ENCODE results near the gene SLC25A13. TPM values are rescaled to one million over a fixed set of nuclear protein-coding genes. Genes with fewer than 3 reads are reported as not detected.
A peak's percentile ranks its signal among the peaks of the same experiment; 100 is the strongest.

SLC25A13 gene
- total RNA-seq, 1 donor from 2014 or later: 21.9 TPM

DNA sequence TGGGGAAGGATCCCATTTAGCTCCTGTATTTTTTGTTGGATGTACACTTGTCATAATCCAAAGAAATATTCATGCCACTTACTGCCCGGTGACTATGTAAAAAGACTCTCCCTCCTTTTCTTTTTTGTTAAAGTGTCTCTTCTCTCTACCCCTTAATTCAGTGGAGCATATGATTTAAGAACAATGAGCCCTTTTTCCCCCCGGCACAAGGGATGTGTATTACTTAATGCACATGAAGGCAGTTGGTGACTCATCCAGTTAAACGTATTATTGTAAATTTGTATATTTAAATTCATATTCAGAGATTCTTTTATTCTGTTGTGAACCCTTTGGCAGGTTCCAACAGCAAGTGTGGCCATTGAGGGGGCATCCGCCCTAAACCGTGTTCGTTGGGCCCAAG, 241.9 kb downstream of the SLC25A13 start:
- peaks cover 7 to 20% (median 7%) of the 10 kb centered on the region in 3 donors for H3K27me3 ChIP-seq (ENCODE audit: control insufficient read depth in 3 of 3, insufficient read depth in 3 of 3, low read length in 3 of 3)
- no peak overlapping the region for H3K4me3 ChIP-seq (ENCODE audit: low read length in 3 of 3)
- H3K9me3 ChIP-seq (ENCODE audit: control insufficient read depth in 3 of 3, low read length in 3 of 3): no peaks in the 10 kb centered on the region
- H3K36me3 ChIP-seq (ENCODE audit: control insufficient read depth in 3 of 3, insufficient read depth in 3 of 3, low read length in 3 of 3): no peaks in the 10 kb centered on the region
- H3K27ac ChIP-seq (ENCODE audit: low read depth, low read length): no peak overlapping the region
- no peak overlapping the region for H3K9ac ChIP-seq (ENCODE audit: low read depth in 1 of 3, low read length in 3 of 3)
- peaks cover 5 to 6% (median 5%) of the 10 kb centered on the region in 3 donors for H3K4me1 ChIP-seq (ENCODE audit: control insufficient read depth in 3 of 3, insufficient read depth in 3 of 3, low read length in 3 of 3)

- peaks cover 7 to 20% (median 7%) of the 10 kb centered on the region in 3 donors for H3K27me3 ChIP-seq (ENCODE audit: control insufficient read depth in 3 of 3, insufficient read depth in 3 of 3, low read length in 3 of 3)
- no peaks in the 10 kb centered on the region for H3K9me3 ChIP-seq (ENCODE audit: control insufficient read depth in 3 of 3, low read length in 3 of 3)
- no peak overlapping the region for H3K27ac ChIP-seq (ENCODE audit: low read depth, low read length)
- peak overlapping the region; percentile 66 to 78 (median 72) for H3K4me3 ChIP-seq (ENCODE audit: low read length in 3 of 3)
- no peaks in the 10 kb centered on the region for H3K36me3 ChIP-seq (ENCODE audit: control insufficient read depth in 3 of 3, insufficient read depth in 3 of 3, low read length in 3 of 3)
- peak overlapping the region; percentile 19 to 54 (median 46) for H3K9ac ChIP-seq (ENCODE audit: low read depth in 1 of 3, low read length in 3 of 3)
- peaks cover 5 to 6% (median 5%) of the 10 kb centered on the region in 3 donors for H3K4me1 ChIP-seq (ENCODE audit: control insufficient read depth in 3 of 3, insufficient read depth in 3 of 3, low read length in 3 of 3)
These were observed 245.6 kb downstream of the SLC25A13 start for GRCh38 chr7:96076350-96076707.

GRCh38 chr7:96075510-96076349, 246.2 kb downstream of the SLC25A13 start:
- Histone ChIP-seq H3K4me1 (ENCODE audit: control insufficient read depth in 3 of 3, insufficient read depth in 3 of 3, low read length in 3 of 3) (peaks cover 5 to 6% (median 5%) of the 10 kb centered on the region in 3 donors), H3K27ac (ENCODE audit: low read depth, low read length) (no peak overlapping the region), H3K36me3 (ENCODE audit: control insufficient read depth in 3 of 3, insufficient read depth in 3 of 3, low read length in 3 of 3) (no peaks in the 10 kb centered on the region), H3K4me3 (ENCODE audit: low read length in 3 of 3) (peak overlapping the region; percentile 66 to 78 (median 72)), H3K9me3 (ENCODE audit: control insufficient read depth in 3 of 3, low read length in 3 of 3) (no peaks in the 10 kb centered on the region), H3K9ac (ENCODE audit: low read depth in 1 of 3, low read length in 3 of 3) (peak overlapping the region; percentile 19 to 54 (median 46)), H3K27me3 (ENCODE audit: control insufficient read depth in 3 of 3, insufficient read depth in 3 of 3, low read length in 3 of 3) (peaks cover 7 to 20% (median 7%) of the 10 kb centered on the region in 3 donors)

DNA sequence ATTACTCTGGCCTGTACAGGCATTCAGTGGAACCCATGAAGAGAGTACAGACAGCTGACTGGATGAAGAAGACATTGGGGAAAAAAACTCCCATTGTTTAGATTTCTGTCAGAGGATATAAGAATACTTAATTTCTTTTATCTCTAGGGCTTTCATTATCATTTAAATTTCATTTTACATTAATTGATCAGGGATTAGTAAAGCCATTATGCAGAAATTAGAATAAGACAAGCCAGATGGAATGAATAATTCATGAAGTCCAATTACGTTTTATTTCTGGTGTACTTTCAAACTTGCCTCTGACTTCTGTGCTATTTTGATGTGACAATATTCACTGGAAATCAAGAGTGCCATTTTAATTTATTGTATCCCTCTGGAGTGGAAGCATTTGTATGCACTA, 247.0 kb downstream of the SLC25A13 start:
- Histone ChIP-seq H3K27ac (ENCODE audit: low read depth, low read length) (no peak overlapping the region), H3K9me3 (ENCODE audit: control insufficient read depth in 3 of 3, low read length in 3 of 3) (no peaks in the 10 kb centered on the region)

More for the DNA sequence above, 247.0 kb downstream of the SLC25A13 start:
- Histone ChIP-seq H3K4me3 (ENCODE audit: low read length in 3 of 3) (no peak overlapping the region), H3K36me3 (ENCODE audit: control insufficient read depth in 3 of 3, insufficient read depth in 3 of 3, low read length in 3 of 3) (no peaks in the 10 kb centered on the region), H3K4me1 (ENCODE audit: control insufficient read depth in 3 of 3, insufficient read depth in 3 of 3, low read length in 3 of 3) (peaks cover 5 to 6% (median 5%) of the 10 kb centered on the region in 3 donors), H3K9ac (ENCODE audit: low read depth in 1 of 3, low read length in 3 of 3) (peak overlapping the region in 1 of 3 donors; percentile 46), H3K27me3 (ENCODE audit: control insufficient read depth in 3 of 3, insufficient read depth in 3 of 3, low read length in 3 of 3) (peaks cover 7 to 20% (median 7%) of the 10 kb centered on the region in 3 donors)

Small RNA genes within 50 kb of the gene (small RNA-seq; reads per million reads assigned to genes)
- gene AC084368.1 (not detected), gene MIR591 (not detected), gene RNU6-364P (not detected), gene RNU6-532P (not detected)

All from skeletal muscle tissue (tissue), 5 donors.